Head of caudate nucleus (tissue), 42 donors: ENCODE data around the gene LYPD6B.
"Not testable (repeated sequence)": the region's sequence is repeated elsewhere in the genome, so short reads cannot be mapped to it uniquely, and the experiment has no call there.

Experiments used
- DNase-seq, 42 donors: peaks; one replicate each; pipeline versions ENCODE4 v3.0.0 to v3.0.0-alpha.2; 2020 to 2021; ENCODE audit warnings: mixed read lengths in 7 of 42
- intact Hi-C: fragments of 100-400 bp; cut with DNase I; formaldehyde crosslinking; loops from one replicate; pipeline ENCODE4 v1.15.0; 2022

The LYPD6B gene

GRCh38 chr2:149221002-149221401, 182.5 kb downstream of the LYPD6B start:
- no peak for DNase-seq
- intact Hi-C loops, result no loop called here

DNA sequence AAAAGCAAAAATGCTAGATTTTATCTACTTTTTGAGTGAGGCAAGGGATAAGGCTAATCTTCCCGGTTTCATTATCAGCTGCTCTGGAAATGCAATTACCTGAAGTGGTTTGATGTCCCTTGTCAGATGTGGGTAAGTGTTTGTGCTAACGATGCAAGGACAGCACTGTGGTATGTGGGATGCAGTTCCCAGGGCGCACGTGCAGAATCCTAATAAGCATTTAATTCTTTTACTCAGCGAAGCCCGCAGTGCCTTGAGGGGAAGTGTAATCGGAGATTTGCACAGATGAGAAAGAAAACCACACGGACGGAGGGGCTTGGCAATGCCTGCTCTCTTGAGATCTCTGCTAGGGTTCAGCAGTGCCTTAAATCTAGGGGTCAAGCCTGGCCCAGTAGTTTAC, 183.4 kb downstream of the LYPD6B start:
- intact Hi-C loops, result no loop called here
- DNase-seq, result no peak

GRCh38 chr2:149223472-149224095, 185.1 kb downstream of the LYPD6B start:
- intact Hi-C loops, result no loop called here
- DNase-seq, result no peak

DNA sequence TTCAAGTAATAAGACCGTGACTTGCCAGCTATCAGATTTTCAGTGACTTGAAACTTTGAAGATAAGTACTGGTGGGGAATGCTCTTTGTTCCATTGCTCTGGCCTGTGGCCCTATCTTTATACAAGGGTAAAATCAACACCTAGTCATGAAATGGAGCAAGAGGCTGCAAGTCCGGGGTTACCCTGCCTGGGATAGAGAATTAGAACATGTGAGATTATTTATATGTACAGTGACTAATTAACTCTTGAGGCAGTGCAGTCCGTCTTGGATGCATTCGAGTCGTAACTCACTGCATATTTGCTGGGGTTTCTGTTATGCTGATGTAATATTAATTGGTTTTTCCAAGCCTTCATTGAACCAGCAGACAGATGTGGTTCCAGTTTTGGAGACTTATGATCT, 186.0 kb downstream of the LYPD6B start:
- no peak for DNase-seq
- intact Hi-C loops, result no loop called here

DNA sequence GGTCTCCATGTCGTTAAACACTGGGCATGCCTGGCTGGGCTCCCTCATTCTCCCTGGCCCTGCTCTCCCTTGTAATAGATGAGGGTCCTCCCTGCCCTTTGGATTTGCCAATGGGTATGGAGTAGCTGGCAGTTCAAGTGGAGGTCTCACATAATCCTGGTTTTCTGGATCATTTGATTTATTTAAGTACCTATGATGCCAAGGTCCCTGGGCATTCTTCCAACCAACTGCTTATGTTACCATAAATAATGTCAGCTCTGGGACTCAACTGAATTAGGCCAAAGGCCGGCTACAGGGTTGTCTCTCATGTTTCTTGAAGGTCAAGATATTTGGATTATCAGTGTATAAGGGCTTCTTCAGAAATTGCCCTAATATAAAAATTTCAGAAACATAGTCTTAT, 186.9 kb downstream of the LYPD6B start:
- intact Hi-C loops, result no loop called here
- DNase-seq, result no peak

- no peak for DNase-seq
- intact Hi-C loops, result no loop called here
Observed at GRCh38 chr2:149226790-149227189, 188.3 kb downstream of the LYPD6B start.

DNA sequence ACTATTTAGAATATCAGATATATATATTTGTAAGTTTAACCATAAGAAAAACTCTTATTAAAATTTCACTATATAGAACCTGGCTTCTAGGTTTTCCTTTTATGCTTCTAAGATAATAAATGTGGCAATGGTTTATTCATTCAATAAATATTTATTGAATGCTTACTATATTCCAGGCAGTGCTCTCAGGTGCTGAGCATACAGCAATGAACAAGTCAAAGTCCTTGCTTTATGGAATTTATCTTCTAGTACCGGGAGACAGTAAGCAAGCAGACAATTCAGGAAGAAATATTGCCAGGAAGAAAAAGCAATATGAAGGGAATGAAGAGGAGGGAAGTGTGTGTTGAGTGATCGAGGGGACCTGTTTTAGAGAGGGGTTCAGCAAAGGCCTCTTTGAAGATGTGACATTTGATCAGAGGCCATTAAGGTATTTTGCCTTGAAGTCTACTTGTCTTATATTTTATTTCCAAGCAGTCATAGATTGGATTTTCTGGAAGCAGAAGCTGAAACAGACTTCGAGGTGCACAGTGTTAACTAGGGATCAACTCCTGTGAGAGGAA, 197.4 kb downstream of the LYPD6B start:
- intact Hi-C loops, result no loop called here
- DNase-seq, result no peak

- no peak for DNase-seq
- intact Hi-C loops, result no loop called here
Observed at GRCh38 chr2:149236410-149236809, 197.9 kb downstream of the LYPD6B start.

GRCh38 chr2:149246186-149246585, 207.7 kb downstream of the LYPD6B start:
- intact Hi-C loops, result no loop called here
- no peak for DNase-seq

DNA sequence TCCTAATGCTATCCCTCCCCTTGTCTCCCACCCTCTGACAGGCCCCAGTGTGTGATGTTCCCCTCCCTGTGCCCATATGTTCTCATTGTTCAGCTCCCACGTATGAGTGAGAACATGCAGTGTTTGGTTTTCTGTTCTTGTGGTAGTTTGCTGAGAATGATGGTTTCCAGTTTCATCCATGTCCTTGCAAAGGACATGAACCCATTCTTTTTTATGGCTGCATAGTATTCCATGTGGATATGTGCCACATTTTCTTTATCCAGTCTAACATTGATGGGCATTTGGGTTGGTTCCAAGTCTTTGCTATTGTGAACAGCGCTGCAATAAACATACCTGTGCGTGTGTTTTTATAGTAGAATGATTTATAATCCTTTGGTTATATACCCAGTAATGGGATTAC, 212.9 kb downstream of the LYPD6B start:
- DNase-seq, intact Hi-C loops: not testable (repeated sequence)

DNA sequence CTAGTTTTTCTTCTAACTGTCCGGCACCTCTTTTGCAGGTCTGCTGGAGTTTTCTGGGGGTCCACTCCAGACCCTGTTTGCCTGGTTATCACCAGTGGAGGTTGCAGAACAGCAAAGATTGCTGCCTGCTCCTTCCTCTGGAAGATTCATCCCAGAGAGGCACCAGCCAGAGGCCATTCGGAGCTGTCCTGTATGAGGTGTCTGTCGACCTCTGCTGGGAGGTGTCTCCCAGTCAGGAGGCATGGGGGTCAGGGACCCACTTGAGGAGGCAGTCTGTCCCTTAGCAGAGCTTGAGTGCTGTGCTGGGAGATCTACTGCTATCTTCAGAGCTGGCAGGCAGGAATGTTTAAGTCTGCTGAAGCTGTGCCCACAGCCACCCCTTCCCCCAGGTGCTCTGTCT, 218.4 kb downstream of the LYPD6B start:
- DNase-seq, intact Hi-C loops: not testable (repeated sequence)

GRCh38 chr2:149258531-149258930, 220.0 kb downstream of the LYPD6B start:
- intact Hi-C loops, result no loop called here
- no peak for DNase-seq

DNA sequence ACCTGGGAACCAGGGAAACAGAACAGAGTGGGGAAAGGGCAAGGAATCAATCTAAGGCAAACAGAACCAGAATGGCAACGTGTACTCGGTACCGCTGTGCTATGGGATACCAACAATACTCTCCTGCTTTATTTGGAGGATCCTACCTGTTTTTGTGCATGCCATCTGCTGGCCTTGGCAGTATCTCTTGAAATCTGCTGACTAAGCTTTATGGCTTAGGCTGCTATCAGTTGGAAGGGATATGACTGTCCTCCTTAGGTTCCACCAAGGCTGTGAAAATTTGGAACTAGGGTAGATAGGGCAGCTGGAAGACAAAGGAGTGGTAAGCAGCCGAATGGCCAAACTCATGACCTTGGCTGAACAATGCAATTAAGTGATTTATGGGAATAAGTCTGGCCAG, 220.6 kb downstream of the LYPD6B start:
- DNase-seq, result no peak
- intact Hi-C loops, result no loop called here

- intact Hi-C loops, result no loop called here
- no peak for DNase-seq
Observed at GRCh38 chr2:149261692-149262091, 223.2 kb downstream of the LYPD6B start.
